ENCODE results near the gene NR4A1.
"Not testable (repeated sequence)": the region's sequence is repeated elsewhere in the genome, so short reads cannot be mapped to it uniquely, and the experiment has no call there.

The NR4A1 gene

DNA sequence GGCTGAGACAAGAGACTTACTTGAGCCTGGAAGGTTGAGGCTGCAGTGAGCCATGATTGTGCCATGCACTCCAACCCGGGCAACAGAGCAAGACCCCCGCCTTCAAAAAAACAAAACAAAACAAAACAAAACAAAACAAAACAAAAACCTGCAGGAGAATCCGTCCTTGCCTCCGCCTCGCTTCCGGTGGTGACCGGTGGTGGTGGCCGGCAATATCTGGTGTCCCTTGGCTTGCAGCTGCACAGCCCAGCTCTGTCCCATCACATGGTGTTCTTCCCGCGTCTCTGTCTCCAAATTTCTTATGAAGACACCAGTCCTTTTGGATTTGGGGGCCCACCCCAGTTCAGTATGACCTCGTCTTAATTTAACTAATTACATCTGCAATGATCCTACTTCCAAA lies 38.2 kb downstream of the NR4A1 start:
- TF ChIP-seq, protein P1, sequence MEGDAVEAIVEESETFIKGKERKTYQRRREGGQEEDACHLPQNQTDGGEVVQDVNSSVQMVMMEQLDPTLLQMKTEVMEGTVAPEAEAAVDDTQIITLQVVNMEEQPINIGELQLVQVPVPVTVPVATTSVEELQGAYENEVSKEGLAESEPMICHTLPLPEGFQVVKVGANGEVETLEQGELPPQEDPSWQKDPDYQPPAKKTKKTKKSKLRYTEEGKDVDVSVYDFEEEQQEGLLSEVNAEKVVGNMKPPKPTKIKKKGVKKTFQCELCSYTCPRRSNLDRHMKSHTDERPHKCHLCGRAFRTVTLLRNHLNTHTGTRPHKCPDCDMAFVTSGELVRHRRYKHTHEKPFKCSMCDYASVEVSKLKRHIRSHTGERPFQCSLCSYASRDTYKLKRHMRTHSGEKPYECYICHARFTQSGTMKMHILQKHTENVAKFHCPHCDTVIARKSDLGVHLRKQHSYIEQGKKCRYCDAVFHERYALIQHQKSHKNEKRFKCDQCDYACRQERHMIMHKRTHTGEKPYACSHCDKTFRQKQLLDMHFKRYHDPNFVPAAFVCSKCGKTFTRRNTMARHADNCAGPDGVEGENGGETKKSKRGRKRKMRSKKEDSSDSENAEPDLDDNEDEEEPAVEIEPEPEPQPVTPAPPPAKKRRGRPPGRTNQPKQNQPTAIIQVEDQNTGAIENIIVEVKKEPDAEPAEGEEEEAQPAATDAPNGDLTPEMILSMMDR (IDR thresholded peaks at IDR 0.05; ENCODE audit: low read depth, low read length): no peak
- DNase-seq (ENCODE audit: extremely low read depth, low read depth): no peak

- no peak for DNase-seq (ENCODE audit: extremely low read depth, low read depth)
- TF ChIP-seq, protein P1 (IDR thresholded peaks at IDR 0.05; ENCODE audit: low read depth, low read length): no peak
These were observed 39.0 kb downstream of the NR4A1 start for GRCh38 chr12:52090291-52090690.

- TF ChIP-seq, protein P1 (IDR thresholded peaks at IDR 0.05; ENCODE audit: low read depth, low read length): no peak
- no peak for DNase-seq (ENCODE audit: extremely low read depth, low read depth)
These were observed 39.8 kb downstream of the NR4A1 start for GRCh38 chr12:52091061-52091460.

GRCh38 chr12:52091869-52092268 lies 40.6 kb downstream of the NR4A1 start:
- TF ChIP-seq, protein P1 (IDR thresholded peaks at IDR 0.05; ENCODE audit: low read depth, low read length): no peak
- DNase-seq (ENCODE audit: extremely low read depth, low read depth): no peak

- TF ChIP-seq, protein P1 (IDR thresholded peaks at IDR 0.05; ENCODE audit: low read depth, low read length): no peak
- no peak for DNase-seq (ENCODE audit: extremely low read depth, low read depth)
These were observed 42.1 kb downstream of the NR4A1 start for GRCh38 chr12:52093346-52093745.

GRCh38 chr12:52096332-52097044 lies 45.2 kb downstream of the NR4A1 start:
- no peak for DNase-seq (ENCODE audit: extremely low read depth, low read depth)
- TF ChIP-seq, protein P1 (IDR thresholded peaks at IDR 0.05; ENCODE audit: low read depth, low read length): no peak

DNA sequence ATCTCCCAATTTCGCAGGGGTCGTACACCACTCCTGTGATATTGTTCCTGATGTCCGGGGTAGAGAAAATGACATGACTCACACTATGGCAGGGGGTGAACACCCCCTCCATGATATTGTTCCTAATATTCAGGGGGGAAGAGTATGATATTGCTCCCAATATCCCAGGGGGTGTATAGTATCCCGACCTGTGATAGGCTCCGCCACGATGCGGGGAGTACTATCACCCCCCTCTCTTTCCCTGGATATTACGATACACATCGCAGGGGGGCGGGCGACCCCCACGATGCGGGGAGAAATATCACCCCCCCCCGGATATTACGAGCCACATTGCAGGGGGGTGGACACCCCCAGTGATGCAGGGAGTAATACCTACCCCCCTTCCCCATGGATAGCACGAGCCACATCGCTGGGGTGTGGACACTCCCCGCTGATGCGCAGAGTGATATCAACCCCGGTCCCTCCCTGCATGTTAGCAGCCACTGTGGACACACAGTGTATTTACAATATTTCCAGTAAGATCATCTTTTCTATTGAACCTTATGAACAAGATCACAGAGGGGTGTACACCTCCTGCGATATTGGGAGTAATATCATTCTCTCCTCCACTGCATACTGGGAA lies 45.9 kb downstream of the NR4A1 start:
- TF ChIP-seq, protein P1 (IDR thresholded peaks at IDR 0.05; ENCODE audit: low read depth, low read length): no peak
- DNase-seq (ENCODE audit: extremely low read depth, low read depth): no peak

- not testable (repeated sequence) for DNase-seq (ENCODE audit: extremely low read depth, low read depth)
These were observed 53.3 kb downstream of the NR4A1 start for GRCh38 chr12:52104431-52105089.

Measured in AG09319 (cell line).